Astrocyte (in vitro differentiated cells and primary cell): ENCODE data around the gene TENM4. TPM values are rescaled to one million over a fixed set of nuclear protein-coding genes. Genes with fewer than 3 reads are reported as not detected.

Source experiments
- DNase-seq: peaks from one replicate; pipeline ENCODE4 v3.0.0-alpha.2; 2010; ENCODE audit warnings: low read depth
- FAIRE-seq: peaks from 2 replicates; lab custom pipeline; 2011; peaks lifted over from hg19 to GRCh38; lab: Jason Lieb, UNC
- H2AFZ ChIP-seq: 2 replicates; pipeline ENCODE4 v1.6.0; 2012; ENCODE audit warnings: low read depth, low read length, inconsistent platforms
- H3K27ac ChIP-seq: 2 replicates; pipeline ENCODE4 v1.5.1; 2011; ENCODE audit warnings: low read depth, low read length, inconsistent platforms
- H3K27me3 ChIP-seq: 2 replicates; pipeline ENCODE4 v1.6.0; 2011; ENCODE audit warnings: low read length, inconsistent platforms; ENCODE audit not compliant: insufficient read depth
- H3K36me3 ChIP-seq: 2 replicates; pipeline ENCODE4 v1.5.1; 2011; ENCODE audit warnings: low read length, inconsistent platforms; ENCODE audit not compliant: insufficient read depth
- H3K4me1 ChIP-seq: 2 replicates; pipeline ENCODE4 v1.5.1; 2011; ENCODE audit warnings: low read length, inconsistent platforms; ENCODE audit not compliant: insufficient read depth
- H3K4me2 ChIP-seq: 2 replicates; pipeline ENCODE4 v1.6.0; 2012; ENCODE audit warnings: low read length, inconsistent platforms
- H3K4me3 ChIP-seq: 2 replicates; pipeline ENCODE4 v1.5.1; 2011; ENCODE audit warnings: low read depth, mild to moderate bottlenecking, low read length, inconsistent platforms; ENCODE audit not compliant: insufficient read depth
- H3K79me2 ChIP-seq: 2 replicates; pipeline ENCODE4 v1.6.0; 2012; ENCODE audit warnings: mild to moderate bottlenecking, low read length, inconsistent platforms; ENCODE audit not compliant: insufficient read depth
- H3K9ac ChIP-seq: 2 replicates; pipeline ENCODE4 v1.6.0; 2012; ENCODE audit warnings: mild to moderate bottlenecking, low read length, inconsistent platforms
- H3K9me3 ChIP-seq: 2 replicates; pipeline ENCODE4 v1.5.1; 2012; ENCODE audit warnings: low read depth, mild to moderate bottlenecking, low read length, inconsistent platforms; ENCODE audit not compliant: insufficient read depth
- H4K20me1 ChIP-seq: 2 replicates; pipeline ENCODE4 v1.6.0; 2012; ENCODE audit warnings: low read length, inconsistent platforms; ENCODE audit not compliant: insufficient read depth
- H3K27ac Mint-ChIP-seq: one replicate; pipeline ENCODE4 v1.8.0; 2021; ENCODE audit warnings: mild to moderate bottlenecking, mixed read lengths; ENCODE audit not compliant: unreplicated experiment
- H3K27me3 Mint-ChIP-seq: one replicate; pipeline ENCODE4 v1.8.0; 2021; ENCODE audit warnings: low read depth, mixed read lengths; ENCODE audit not compliant: unreplicated experiment
- H3K36me3 Mint-ChIP-seq: one replicate; pipeline ENCODE4 v1.8.0; 2021; ENCODE audit warnings: low read depth, mixed read lengths; ENCODE audit not compliant: unreplicated experiment
- H3K4me1 Mint-ChIP-seq: one replicate; pipeline ENCODE4 v1.8.0; 2021; ENCODE audit warnings: low read depth, mixed read lengths; ENCODE audit not compliant: unreplicated experiment
- H3K4me3 Mint-ChIP-seq: one replicate; pipeline ENCODE4 v1.8.0; 2021; ENCODE audit warnings: mild to moderate bottlenecking, moderate library complexity, mixed read lengths; ENCODE audit not compliant: unreplicated experiment
- H3K9me3 Mint-ChIP-seq: one replicate; pipeline ENCODE4 v1.8.0; 2021; ENCODE audit warnings: mild to moderate bottlenecking, mixed read lengths; ENCODE audit not compliant: unreplicated experiment
- CTCF ChIP-seq: IDR thresholded peaks from 2 replicates; pipeline ENCODE4 v1.5.1; 2011; ENCODE audit warnings: low read depth, mild to moderate bottlenecking, inconsistent platforms, low read length, moderate library complexity; ENCODE audit not compliant: insufficient read depth
- EZH2 ChIP-seq: IDR thresholded peaks from 2 replicates; pipeline ENCODE4 v1.6.1; 2012; ENCODE audit warnings: mild to moderate bottlenecking, low read length, inconsistent platforms; ENCODE audit not compliant: insufficient read depth
- total RNA-seq: library from RNA; stranded (reverse); gene quantifications from 2 replicates; pipeline ENCODE4 v1.2.1, GENCODE V29; 2021

TENM4 gene
- total RNA-seq, 1 donor from 2014 or later = 7.5 TPM

- Histone ChIP-seq H3K4me2 (no peak overlapping the region), H3K4me1 (no peaks in the 10 kb centered on the region), H3K9ac (no peak overlapping the region), H3K9me3 (no peaks in the 10 kb centered on the region), H3K27me3 (no peaks in the 10 kb centered on the region), H3K36me3 (no peaks in the 10 kb centered on the region), H3K27ac (no peak overlapping the region), H3K4me3 (no peak overlapping the region), H3K79me2 (no peaks in the 10 kb centered on the region), H2AFZ (no peak overlapping the region), H4K20me1 (no peaks in the 10 kb centered on the region)
- TF ChIP-seq EZH2 (no peak), CTCF (no peak)
- H3K9me3 Mint-ChIP-seq = no peaks in the 10 kb centered on the region
- no peak for FAIRE-seq
- H3K4me3 Mint-ChIP-seq = no peak overlapping the region
- no peaks in the 10 kb centered on the region for H3K4me1 Mint-ChIP-seq
- H3K27me3 Mint-ChIP-seq = peaks cover 32% of the 10 kb centered on the region
- H3K36me3 Mint-ChIP-seq = no peaks in the 10 kb centered on the region
- no peak for DNase-seq
- no peak overlapping the region for H3K27ac Mint-ChIP-seq
Observed at GRCh38 chr11:78972177-78972576, 468.7 kb downstream of the TENM4 start.

- H3K27me3 ChIP-seq = no peaks in the 10 kb centered on the region
- H3K9me3 ChIP-seq = no peaks in the 10 kb centered on the region
- H3K4me3 Mint-ChIP-seq = no peak overlapping the region
- H3K4me3 ChIP-seq = no peak overlapping the region
- H3K9me3 Mint-ChIP-seq = no peaks in the 10 kb centered on the region
- FAIRE-seq (no peak), DNase-seq (no peak)
- H3K79me2 ChIP-seq = no peaks in the 10 kb centered on the region
- no peak overlapping the region for H3K27ac Mint-ChIP-seq
- H2AFZ ChIP-seq = no peak overlapping the region
- no peak overlapping the region for H3K27ac ChIP-seq
- H3K36me3 ChIP-seq = no peaks in the 10 kb centered on the region
- no peaks in the 10 kb centered on the region for H3K4me1 ChIP-seq
- H4K20me1 ChIP-seq = no peaks in the 10 kb centered on the region
- no peak for TF ChIP-seq CTCF
- TF ChIP-seq EZH2 = no peak
- no peak overlapping the region for H3K4me2 ChIP-seq
- no peaks in the 10 kb centered on the region for H3K36me3 Mint-ChIP-seq
- no peaks in the 10 kb centered on the region for H3K4me1 Mint-ChIP-seq
- H3K27me3 Mint-ChIP-seq = peaks cover 42% of the 10 kb centered on the region
- H3K9ac ChIP-seq = no peak overlapping the region
Observed at GRCh38 chr11:78967811-78968210, 473.0 kb downstream of the TENM4 start.

- H3K36me3 ChIP-seq = no peaks in the 10 kb centered on the region
- no peak for DNase-seq
- Mint-ChIP-seq H3K27me3 (peaks cover 60% of the 10 kb centered on the region), H3K36me3 (no peaks in the 10 kb centered on the region), H3K27ac (no peak overlapping the region), H3K4me1 (no peaks in the 10 kb centered on the region), H3K9me3 (no peaks in the 10 kb centered on the region), H3K4me3 (no peak overlapping the region)
- no peak overlapping the region for H3K27ac ChIP-seq
- no peak overlapping the region for H3K4me2 ChIP-seq
- H3K4me3 ChIP-seq = no peak overlapping the region
- H3K9me3 ChIP-seq = no peaks in the 10 kb centered on the region
- FAIRE-seq = no peak
- TF ChIP-seq CTCF (no peak), EZH2 (no peak)
- no peaks in the 10 kb centered on the region for H3K79me2 ChIP-seq
- no peaks in the 10 kb centered on the region for H4K20me1 ChIP-seq
- H3K27me3 ChIP-seq = no peaks in the 10 kb centered on the region
- peaks cover 3% of the 10 kb centered on the region for H3K4me1 ChIP-seq
- no peak overlapping the region for H2AFZ ChIP-seq
- no peak overlapping the region for H3K9ac ChIP-seq
Observed at GRCh38 chr11:78965432-78965831, 475.4 kb downstream of the TENM4 start.
